HG03469 (cell line): ENCODE results near the gene RSRC1.
"Not testable (repeated sequence)": the region's sequence is repeated elsewhere in the genome, so short reads cannot be mapped to it uniquely, and the experiment has no call there.

ENCODE experiments used
- ATAC-seq: cut with Tn5 transposase; IDR thresholded peaks from one replicate; pipeline ENCODE4 v1.9.1; 2021; ENCODE audit warnings: mild to moderate bottlenecking, moderate library complexity, moderate number of reproducible peaks; ENCODE audit not compliant: unreplicated experiment

Gene RSRC1

DNA sequence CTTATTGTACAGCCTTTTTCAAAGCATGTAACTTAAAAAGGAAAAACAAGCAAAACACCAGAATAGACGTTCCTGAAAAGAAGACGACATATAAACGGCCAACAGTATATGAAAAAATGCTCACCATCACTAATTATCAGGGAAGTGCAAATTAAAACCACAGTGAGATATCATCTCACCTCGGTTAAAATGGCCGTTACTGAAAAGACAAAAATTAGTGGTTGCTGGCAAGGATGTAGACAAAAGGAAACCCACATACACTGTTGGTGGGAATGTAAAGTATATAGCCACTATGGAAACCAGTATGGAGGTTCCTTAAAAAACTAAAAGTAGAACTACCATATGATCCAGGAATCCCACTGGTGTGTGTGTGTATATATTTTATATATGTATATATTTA lies 396.6 kb downstream of the RSRC1 start:
- no peak for ATAC-seq

DNA sequence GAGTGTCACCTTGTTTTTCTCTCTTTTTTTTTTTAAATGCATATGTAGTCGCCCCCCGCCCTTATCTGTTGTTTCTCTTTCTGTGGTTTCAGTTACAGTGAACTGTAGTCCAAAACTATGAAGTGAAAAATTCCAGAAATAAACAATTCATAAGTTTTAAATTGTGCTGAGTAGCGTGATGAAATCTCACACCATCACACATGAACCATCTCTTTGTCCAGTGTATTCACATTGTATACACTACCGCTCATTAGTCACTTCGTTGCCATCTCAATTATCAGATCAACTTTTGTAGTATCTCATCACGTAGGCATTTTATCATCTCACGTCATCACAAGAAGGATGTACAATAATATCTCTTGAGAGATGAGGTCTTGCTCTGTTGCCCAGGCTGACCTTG lies 398.6 kb downstream of the RSRC1 start:
- no peak for ATAC-seq

DNA sequence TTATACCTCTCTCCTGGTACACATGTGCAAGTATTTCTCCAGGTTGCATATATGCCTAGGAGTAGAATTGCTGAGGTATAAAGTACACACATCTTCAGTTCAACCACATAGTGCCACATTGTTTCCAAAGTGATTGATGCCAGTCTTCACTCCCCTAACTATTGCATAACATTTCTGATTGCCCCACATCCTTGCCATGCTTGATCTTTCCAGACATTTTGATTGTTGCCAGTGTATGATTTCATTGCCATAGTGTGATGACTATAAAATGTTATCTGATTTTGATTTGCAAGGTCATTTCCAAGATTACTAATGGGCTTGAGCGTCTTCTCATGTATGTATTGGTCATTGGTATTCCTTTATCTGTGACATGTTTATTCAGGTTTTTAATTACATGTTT lies 400.0 kb downstream of the RSRC1 start:
- no peak for ATAC-seq

DNA sequence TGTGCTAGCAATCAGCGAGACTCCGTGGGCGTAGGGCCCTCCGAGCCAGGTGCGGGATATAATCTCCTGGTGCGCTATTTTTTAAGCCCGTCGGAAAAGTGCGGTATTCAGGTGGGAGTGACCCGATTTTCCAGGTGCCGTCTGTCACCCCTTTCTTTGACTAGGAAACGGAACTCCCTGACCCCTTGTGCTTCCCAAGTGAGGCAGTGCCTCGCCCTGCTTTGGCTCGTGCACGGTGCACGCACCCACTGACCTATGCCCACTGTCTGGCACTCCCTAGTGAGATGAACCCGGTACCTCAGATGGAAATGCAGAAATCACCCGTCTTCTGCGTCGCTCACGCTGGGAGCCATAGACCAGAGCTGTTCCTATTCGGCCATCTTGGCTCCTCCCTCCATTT lies 406.8 kb downstream of the RSRC1 start:
- ATAC-seq, result not testable (repeated sequence)

DNA sequence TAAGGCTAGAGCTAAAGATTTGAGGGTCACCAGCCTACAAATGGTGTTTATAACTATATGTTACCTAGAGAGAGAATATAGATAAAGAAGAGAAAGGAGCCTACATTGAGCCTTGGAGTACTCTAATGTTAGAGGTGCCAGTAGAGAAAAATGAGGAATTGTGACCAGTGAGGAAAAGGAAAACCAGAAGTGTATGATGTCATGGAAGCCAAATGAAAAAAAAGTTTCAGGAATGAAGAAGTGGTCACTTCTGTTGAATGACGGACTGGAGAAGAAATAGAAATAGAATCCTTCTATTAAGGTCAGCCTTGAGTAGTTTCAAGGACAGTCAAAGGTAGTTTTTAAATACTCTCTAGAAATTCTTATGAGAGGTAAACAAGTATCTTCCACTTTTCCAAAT lies 409.9 kb downstream of the RSRC1 start:
- ATAC-seq, result no peak

DNA sequence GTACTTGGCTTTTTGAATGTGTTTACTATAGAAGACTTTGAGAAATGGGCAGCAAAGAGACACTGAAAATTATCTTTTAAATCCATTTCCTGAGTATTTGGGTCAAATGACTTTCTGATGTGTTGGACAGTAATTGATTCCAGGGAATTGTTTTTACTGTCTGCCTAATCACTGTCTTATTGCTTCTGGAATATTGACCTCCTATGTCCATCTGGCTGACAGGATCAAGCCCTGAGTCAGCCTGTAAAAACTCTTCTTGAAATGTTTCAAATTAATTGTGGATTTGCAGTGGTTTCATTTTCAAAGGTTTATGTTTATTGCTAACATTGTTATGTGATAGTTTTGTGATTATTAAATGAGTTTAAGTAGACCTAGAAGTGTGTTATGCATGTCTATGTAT lies 410.5 kb downstream of the RSRC1 start:
- ATAC-seq, result no peak

DNA sequence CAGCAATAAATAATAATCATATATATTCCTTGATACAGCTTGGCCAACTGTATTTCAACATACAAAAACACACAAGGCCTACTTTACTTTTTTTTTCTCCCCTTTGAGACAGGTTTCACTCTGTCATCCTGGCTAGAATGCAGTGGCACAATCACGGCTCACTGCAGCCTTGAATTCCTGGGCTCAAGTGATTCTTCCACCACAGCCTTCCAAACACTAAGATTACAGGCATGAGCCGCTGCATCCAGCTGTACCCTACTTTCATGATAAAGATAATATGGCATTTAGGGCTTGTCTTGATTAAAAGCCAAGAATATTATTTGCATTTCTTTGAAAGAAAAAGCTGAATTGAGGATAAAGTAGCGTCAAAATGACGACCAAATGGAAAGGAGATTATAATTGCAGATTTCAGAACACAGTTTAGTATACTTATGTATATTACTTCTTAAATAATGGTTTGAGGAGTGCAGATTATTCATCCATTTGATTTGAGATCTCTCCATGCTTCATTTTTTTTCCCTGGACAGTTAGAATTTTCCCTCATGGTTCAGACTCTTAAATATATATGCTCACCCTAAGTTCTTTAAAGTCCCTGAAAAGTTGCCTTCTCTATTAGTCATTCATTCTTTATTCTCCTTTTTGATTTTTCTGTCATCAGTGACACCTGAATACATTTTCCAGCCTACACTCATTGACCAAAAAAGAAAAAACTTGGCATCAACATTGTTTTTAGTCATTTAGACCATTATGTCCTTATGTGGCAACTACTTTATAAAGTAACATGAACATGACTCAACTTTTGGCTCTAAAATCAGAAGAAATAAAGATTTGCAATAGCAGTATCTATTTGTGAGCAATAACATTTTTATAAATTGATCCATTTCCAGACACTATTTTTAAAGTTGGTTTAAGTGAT lies 412.6 kb downstream of the RSRC1 start:
- ATAC-seq, result no peak

DNA sequence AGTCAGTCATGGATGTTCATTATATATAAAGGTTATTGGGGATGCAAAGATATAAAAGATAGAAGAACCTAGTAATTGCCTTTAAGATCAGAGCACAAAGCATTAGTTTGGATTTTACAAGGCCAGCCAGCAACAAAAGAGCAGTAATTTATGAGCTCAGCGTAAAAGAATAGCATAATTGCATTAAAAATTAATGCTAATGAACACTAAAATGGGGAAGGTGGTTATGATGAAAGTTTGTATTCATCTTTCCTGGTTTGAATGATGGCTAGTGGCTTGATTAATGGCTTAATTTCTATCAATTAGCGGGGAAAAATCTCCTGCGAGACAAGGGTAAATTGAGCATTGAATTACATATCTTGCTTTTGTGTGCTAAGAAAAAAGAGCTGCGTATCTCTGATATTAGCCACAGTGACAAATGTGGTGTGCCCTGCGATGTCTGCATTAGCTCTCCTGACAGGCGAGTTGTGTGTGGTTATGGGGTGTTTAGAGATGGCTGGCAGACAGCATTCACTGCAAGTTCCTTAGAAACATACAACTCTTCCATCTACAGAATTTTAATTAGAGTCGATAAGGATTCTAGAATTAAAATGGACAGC lies 418.3 kb downstream of the RSRC1 start:
- no peak for ATAC-seq

DNA sequence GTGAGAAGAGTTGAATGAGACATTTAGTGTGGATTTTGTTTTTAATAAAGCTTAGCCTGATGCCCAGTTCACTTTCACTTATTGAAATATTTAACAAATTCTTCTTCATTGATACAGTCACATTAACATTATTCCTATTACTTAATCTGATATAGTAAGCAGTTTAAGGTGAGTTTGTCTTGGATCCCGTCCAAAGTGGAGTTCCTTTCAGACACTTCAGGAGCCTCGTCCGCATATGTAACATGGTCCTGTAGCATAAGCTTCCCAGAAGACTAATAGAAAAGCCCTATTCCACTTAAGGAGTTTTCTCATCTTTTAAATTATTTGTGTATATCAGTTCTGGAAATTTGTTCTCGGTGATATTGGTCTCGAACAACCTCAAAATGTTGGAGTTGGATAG lies 421.4 kb downstream of the RSRC1 start:
- no peak for ATAC-seq

DNA sequence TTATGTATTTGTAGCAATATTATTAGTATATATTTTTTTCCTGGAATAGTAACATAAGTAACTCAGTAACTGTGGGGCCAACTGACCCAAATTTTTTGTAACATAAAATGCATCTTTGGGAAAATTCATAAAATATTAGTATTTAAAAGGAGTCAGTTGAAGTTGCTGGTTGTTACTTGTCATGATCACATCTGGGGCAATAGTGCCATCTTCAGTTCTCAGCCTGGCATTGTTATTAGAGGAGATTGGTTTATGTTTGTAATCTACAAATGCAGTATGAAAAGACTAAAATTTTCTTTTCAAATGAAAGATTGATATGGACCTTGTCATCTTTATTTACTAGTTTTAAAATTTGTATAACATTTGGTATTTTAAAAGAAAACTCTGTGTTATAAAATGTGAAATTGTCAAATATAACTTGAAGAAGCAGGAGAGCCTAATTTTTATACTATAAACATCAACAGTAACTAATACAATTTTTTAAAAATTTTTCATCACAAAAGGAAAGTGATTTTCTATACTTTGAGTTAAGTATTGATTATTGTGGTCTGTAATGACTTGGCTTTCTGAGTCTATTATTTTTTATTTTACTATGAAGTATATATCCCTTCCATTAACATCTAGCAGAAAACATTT lies 422.3 kb downstream of the RSRC1 start:
- peak; percentile 38 for ATAC-seq

DNA sequence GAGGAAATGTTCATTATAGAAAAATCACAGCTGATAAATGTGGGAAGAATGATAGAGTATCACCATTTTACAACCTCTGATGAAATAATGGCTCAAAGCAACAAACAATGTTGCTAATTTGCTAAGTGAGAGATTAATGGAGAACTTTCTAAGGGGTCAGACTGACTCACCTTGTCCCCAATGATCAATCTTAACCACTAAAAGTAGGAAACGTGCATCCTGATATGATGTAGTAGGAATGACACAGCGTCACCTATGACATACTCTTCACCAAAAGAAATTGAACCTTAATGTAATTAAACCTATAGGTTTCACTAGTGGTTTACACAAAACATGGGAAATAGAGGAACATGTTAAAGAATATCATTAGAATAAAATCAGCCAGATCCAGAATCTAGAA lies 426.0 kb downstream of the RSRC1 start:
- ATAC-seq, result no peak

DNA sequence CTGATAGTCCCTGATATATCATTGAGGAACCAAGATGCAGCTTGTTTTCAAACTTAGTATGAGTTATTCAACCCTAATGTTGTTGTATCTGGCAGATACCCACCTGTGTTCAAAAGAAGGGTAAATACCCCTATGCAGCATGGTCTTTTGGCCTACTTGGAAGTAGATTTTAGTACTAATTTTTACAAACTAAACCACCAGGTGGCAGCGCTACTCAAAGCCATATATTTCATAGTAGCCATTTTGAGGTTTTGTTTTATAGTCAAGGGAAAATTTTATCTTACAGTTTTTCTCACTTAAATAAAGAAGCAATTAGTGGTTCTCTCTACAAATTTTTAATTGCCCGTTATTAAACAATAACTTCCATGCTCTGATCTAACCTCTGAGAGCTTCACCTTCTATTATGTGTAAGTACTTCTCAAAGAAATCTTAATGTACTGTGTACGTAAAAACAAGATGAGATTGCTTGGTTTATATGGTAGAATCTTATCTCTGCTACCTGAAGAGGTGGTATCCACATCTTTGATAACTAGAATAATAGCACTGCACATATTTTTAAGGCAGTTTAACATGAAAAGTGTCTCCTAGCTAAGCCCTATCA lies 429.6 kb downstream of the RSRC1 start:
- no peak for ATAC-seq

DNA sequence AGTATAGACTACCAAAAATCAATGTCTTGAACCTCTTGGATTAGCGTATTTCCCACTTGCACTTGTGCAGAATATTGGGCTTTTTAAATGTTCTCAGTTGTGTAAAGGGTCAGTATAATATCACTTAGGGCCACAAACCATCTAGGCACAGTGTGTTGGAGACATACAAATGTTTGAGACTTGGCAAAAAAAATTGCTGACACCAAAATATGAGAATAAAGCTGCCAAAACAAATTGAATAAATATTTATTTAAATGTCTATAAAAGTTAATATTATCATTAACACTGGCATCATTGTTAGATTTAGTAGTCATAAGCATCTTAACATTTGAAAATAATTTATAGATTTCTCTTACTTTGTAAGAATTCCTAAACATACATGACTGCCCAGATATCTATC lies 430.2 kb downstream of the RSRC1 start:
- no peak for ATAC-seq

DNA sequence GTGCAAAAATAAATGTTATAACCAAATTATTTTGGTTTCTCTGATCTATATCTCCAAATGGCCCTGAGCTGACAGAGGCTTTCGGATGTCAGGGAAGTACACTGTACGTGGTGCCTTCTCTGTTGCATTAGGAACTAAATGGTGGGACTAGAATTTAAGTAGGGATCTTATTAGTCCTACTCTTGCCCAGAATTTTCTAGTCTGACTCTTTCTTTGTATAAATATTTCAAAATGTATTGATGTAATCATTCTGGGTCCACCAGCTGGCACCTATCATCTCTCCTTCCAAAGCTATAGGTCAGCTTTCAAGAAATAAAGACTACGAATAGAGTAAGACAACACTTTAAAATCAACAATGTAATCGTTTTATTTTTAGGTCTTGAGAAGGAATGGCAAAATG lies 438.8 kb downstream of the RSRC1 start:
- no peak for ATAC-seq

DNA sequence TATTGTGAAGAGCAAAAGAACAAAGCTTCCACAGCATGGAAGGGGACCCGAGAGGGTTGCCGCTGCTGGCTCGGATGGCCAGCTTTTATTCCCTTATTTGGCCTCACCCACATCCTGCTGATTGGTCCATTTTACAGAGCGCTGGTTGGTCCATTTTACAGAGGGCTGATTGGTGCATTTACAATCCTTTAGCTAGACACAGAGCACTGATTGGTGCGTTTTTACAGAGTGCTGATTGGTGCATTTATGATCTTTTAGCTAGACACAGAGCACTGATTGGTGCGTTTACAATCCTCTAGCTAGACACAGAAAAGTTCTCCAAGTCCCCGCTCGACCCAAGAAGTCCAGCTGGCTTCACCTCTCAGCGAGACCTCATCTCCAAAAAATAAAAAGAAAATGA lies 440.0 kb downstream of the RSRC1 start:
- ATAC-seq, result not testable (repeated sequence)

DNA sequence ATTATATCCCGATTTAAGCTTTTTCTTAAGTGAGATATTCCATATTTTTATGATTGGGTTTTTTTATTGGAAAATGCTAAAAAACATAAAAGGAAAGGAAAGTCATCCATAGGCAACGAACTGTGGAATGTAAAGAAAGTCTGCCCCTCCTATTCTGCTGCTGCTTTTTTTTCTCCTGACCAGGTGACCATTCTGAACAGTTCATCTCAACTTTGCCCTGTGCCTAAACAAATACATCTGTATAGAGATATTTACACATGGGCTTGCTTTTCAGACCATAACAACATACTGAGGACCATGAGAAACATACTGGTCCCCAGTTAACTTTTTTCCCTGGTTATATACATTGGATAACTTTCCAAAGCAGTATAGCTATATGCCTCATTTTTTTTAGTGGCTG lies 442.2 kb downstream of the RSRC1 start:
- no peak for ATAC-seq

DNA sequence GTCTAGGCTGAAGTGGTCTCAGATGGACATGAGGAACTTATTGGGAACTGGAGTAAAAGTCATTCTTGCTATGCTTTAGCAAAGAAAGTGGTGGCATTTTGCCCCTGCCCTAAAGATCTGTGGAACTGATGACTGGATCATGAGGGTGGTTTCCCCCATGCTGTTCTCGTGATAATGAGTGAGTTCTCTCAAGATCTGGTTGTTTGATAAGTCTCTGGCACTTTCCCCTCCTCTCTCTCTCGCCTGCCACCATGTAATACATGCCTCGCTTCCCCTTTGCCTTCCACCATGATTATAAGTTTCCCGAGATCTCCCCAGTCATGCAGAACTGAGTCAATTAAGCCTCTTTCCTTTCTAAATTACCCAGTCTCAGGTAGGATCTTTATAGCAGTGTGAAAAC lies 449.6 kb downstream of the RSRC1 start:
- no peak for ATAC-seq

DNA sequence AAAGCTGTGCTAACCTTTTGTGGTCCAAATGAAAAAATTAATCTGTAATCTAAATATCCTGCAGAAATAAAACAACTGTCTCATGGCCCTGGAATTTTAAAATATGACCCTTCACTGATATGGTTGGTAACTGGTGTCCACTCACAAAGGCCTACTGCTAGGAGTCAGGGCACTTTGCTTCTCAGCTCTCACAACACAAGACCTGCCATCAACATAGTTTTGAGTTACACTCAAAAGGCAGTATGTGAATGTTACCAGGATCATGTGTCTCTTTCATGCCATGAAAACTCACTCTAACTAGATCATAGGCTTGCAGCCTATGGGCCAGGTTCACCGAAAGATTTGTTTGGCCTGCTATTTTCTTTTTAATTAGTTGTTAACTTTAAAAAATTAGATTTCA lies 451.1 kb downstream of the RSRC1 start:
- no peak for ATAC-seq

DNA sequence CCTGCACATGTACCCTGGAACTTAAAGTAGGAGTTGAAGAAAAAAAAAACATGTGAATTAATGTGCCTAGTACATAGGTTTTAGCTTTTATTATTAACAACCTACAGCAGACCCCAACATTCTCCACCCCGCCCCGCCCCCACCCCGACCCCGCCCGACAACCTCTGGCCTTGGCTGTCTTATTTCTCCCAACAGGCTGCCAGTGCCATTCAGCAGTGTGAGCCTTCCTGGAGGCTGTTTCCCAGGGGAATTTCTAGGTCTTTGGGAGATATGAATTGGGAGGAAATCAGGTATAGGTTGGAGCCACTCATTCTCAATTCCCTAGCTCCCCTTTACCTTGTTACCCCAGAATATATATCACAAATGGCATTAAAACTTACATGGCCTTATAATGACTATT lies 452.8 kb downstream of the RSRC1 start:
- ATAC-seq, result no peak

DNA sequence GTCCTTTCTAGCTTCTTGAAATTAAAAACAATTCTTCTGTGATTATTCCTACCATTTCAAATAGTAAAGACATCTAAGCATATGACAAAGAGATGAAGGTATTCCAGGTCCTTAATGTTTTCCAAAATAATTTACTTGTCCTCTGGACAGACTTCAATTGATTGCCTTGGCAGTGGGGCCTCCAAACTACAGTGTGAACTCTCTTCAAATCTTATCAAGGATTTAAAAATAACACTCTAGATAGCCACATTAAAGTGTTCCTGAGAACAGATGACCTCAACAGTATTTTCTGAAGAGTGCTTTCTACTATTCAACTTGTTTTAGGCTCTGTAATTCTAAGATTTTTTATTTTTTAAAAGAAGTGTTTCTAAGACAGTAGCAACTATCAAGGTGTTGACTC lies 453.2 kb downstream of the RSRC1 start:
- no peak for ATAC-seq

DNA sequence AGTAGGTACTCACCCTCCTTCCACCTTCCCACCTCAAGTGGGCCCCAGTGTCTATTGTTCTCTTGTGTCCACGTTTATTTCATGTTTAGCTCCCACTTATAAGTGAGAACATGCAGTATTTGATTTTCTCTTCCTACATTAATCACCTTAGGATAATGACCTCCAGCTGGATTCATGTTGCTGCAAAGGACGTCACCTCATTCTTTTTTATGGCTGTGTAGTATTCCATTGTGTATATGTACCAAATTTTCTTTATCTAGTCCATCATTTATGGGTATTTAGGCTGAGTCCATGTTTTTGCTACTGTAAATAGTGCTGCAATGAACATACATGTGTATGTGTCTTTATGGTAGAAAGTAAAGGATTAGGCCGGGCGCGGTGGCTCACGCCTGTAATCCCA lies 455.2 kb downstream of the RSRC1 start:
- no peak for ATAC-seq

DNA sequence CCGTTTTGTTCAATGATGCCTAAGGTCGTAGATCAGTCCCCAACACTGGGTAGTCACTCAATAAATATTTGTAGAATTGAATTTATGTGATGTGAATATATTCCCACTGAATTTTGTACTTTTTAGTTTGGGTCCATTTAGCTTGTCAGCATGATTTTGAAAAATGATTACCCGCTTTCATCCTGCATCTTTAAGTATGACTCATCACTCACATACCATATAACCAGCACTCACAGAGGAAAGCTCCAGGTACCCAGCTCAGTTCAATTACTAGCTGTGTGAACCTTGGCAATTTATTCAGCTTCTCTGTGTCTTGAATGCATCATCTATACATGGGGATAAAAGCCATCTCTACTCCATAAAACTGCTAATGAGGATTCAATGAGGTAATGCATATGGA lies 458.9 kb downstream of the RSRC1 start:
- no peak for ATAC-seq
